DMS79 (cell line): ENCODE results near the gene GNB1.
"Not testable (repeated sequence)": the region's sequence is repeated elsewhere in the genome, so short reads cannot be mapped to it uniquely, and the experiment has no call there.

Experiments used
- DNase-seq: peaks from one replicate; lab custom pipeline; 2025; lab: John Stamatoyannopoulos, UW

The GNB1 gene

GRCh38 chr1:1858382-1859086 is 32.4 kb downstream of the GNB1 start:
- DNase-seq, result no peak

GRCh38 chr1:1857096-1857703 is 33.7 kb downstream of the GNB1 start:
- no peak for DNase-seq

- DNase-seq, result not testable (repeated sequence)
Measured at GRCh38 chr1:1856161-1856560, 34.7 kb downstream of the GNB1 start.

- no peak for DNase-seq
Measured at GRCh38 chr1:1853593-1854257, 37.2 kb downstream of the GNB1 start.

- DNase-seq, result no peak
Measured at GRCh38 chr1:1852619-1853414, 38.1 kb downstream of the GNB1 start.

- DNase-seq, result no peak
Measured at GRCh38 chr1:1847890-1848289, 43.0 kb downstream of the GNB1 start.

- no peak for DNase-seq
Measured at GRCh38 chr1:1847061-1847850, 43.6 kb downstream of the GNB1 start.

GRCh38 chr1:1846386-1846918 is 44.4 kb downstream of the GNB1 start:
- no peak for DNase-seq

- DNase-seq, result peak; percentile 85
Measured at GRCh38 chr1:1842360-1843146, 48.3 kb downstream of the GNB1 start.

- DNase-seq, result no peak
Measured at GRCh38 chr1:1841575-1841995, 49.3 kb downstream of the GNB1 start.

GRCh38 chr1:1839311-1839965 is 51.4 kb downstream of the GNB1 start:
- DNase-seq, result no peak

GRCh38 chr1:1836119-1836518 is 54.8 kb downstream of the GNB1 start:
- DNase-seq, result no peak

- DNase-seq, result no peak
Measured at GRCh38 chr1:1835546-1835945, 55.3 kb downstream of the GNB1 start.

GRCh38 chr1:1833916-1834325 is 57.0 kb downstream of the GNB1 start:
- no peak for DNase-seq

GRCh38 chr1:1833456-1833855 is 57.4 kb downstream of the GNB1 start:
- no peak for DNase-seq

- no peak for DNase-seq
Measured at GRCh38 chr1:1832820-1833219, 58.1 kb downstream of the GNB1 start.

- no peak for DNase-seq
Measured at GRCh38 chr1:1832166-1832565, 58.7 kb downstream of the GNB1 start.

GRCh38 chr1:1827089-1827848 is 63.6 kb downstream of the GNB1 start:
- DNase-seq, result no peak

- DNase-seq, result no peak
Measured at GRCh38 chr1:1826356-1827088, 64.4 kb downstream of the GNB1 start.
